WI38 (cell line): ENCODE data around the gene FYN.

Experiments
- H3K4me3 ChIP-seq: 2 replicates; pipeline ENCODE4 v1.5.1; 2011; ENCODE audit warnings: low read depth, mild to moderate bottlenecking, control low read depth, low read length
- TF ChIP-seq, protein P1 (sequence below): IDR thresholded peaks from 2 replicates; pipeline ENCODE4 v1.5.1; 2012; ENCODE audit warnings: low read depth, mild to moderate bottlenecking, control low read depth, low read length

FYN gene

DNA sequence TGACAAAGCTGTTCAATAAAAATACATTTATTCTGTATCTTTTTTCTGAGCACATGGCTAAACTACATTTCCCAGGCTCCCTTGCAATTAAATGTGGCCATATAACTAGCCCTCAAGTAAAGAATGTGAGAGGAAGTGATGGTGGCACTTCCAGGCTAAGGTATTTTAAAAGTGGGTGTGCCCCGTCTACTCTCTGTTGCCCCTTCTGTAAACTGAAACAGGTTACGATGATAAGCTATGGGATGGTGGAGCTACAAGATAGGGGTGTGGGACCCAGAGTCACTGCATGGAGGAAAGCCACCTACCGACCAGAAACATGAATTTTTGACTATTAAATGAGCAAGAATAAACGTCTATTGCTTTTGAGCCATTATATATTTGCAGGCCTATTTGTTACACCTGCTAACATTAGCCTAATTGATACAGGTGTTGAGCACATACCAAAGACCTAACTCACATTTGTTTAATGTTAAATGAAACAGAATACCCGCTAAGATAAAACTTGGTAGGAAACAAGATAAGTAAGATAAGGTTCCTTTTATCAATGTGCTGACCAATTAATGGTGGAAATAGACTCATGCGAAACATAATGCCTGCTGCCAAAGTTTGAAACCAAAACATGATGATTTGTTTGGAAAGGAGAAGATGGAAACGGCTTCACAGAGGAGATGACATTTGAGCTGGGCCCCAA is 3.1 kb downstream of the FYN start:
- no peak overlapping the region for H3K4me3 ChIP-seq

DNA sequence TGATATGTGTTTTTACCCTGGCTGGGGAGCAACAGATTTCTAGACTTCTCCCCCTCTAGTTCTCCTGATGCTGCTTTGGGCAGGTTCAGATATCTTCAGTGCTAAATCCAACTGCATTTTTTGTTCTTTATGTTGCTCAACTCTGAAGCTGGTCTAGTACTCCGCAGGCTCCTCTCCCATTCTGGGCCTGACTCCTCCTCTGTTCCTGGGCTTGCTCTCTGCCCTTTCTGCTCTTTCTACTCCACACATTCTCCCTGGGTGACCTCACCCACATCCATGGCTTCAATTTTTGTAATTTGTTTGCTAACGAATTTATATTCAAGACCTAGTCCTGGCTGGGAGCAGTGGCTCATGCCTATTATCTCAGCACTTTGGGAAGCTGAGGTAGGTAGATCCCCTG is 6.4 kb downstream of the FYN start:
- no peak overlapping the region for H3K4me3 ChIP-seq
- TF ChIP-seq, protein P1, sequence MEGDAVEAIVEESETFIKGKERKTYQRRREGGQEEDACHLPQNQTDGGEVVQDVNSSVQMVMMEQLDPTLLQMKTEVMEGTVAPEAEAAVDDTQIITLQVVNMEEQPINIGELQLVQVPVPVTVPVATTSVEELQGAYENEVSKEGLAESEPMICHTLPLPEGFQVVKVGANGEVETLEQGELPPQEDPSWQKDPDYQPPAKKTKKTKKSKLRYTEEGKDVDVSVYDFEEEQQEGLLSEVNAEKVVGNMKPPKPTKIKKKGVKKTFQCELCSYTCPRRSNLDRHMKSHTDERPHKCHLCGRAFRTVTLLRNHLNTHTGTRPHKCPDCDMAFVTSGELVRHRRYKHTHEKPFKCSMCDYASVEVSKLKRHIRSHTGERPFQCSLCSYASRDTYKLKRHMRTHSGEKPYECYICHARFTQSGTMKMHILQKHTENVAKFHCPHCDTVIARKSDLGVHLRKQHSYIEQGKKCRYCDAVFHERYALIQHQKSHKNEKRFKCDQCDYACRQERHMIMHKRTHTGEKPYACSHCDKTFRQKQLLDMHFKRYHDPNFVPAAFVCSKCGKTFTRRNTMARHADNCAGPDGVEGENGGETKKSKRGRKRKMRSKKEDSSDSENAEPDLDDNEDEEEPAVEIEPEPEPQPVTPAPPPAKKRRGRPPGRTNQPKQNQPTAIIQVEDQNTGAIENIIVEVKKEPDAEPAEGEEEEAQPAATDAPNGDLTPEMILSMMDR: no peak

More for the DNA sequence above, 3.1 kb downstream of the FYN start:
- TF ChIP-seq, protein P1: no peak

DNA sequence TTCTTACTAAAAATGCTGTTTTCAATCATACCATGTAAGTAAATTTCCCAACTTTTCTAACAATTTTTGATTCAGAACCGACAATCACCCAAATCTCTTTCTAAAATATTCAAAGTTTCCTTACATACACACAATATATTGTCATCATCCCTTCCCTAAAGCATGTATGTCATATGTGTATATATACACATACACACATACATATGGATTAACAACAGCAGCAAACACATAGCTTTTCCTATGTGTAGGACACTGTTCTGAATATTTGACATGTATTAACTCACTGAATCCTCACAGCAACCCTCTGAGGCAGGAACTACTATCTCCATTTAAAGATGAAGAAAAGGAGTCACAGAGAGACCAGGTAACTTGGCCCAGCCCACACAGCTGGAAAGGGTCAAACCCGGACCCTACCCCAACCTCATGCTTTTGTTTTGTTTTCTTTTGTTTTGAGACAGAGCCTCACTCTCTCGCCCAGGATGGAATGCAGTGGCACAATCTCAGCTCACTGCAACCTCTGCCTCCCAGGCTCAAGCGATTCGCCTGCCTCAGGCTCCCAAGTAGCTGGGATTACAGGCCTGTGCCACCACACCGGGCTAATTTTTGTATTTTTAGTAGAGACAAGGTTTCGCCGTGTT is 7.2 kb downstream of the FYN start:
- TF ChIP-seq, protein P1: no peak
- no peak overlapping the region for H3K4me3 ChIP-seq

DNA sequence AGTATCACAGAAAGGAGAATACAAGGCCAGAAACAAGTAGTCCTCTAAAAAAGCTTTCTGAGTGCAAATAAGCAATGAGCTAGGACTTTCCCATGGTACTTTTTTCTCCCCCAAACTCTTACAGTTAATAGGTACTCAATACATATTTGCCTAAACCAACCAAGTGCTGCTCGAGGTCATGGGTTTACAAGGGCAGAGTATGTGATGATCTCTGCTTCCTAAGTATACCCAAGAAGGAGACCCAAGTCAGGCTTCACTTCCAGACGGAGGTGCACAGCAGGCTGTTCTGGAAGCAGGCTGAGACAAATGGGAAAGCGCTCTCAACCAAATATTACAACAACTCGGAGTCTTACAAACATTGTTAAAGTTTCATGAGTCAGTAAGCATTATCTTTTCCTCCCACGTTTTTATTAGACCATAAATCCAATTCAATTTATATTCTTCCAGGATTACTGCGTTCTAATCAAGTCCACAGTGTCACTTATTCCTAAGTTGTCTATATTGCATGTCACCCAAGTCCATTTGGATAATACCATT is 8.1 kb downstream of the FYN start:
- TF ChIP-seq, protein P1: no peak
- H3K4me3 ChIP-seq: no peak overlapping the region

DNA sequence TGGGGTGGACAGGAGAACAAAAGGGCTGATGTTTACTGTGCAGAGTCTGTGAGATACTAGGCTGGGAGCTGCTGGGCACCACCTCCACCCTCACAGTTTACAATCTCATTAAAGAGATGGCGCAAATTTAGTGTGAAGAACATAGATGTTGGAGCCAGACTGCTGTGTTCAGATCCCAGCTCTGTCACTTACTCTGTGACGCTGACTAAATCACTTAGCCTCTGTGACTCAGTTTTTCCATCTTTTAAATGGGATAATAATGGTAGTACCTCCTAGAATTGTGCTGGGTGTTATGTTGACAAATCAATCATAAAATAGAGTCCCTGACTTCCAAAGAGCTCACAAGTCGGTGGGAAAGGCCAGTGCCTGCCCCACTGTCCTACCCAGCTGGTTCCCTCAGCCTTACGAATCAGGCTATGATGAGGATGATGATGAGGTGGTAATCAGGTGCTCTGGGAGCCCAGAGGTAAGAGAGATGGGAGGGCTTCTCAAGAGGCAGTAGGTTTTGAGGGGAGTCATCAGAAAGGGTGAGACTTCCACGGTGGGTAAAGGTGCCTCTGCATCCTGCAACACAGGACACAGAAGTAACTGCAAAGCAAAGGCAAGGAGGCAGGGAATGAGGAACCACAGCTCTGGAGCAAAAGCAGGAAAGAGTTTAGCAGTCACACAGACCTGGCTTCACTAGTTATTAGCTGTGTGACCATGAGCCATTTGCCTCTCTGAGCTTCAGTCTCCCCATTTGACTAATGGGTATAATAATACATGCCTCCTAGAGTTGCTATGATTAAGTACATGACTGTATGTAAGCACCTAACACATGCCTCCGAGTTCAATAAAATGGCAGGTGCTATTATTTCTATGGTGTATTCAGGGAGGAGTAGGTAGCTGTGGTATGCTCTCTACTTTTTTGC is 8.9 kb downstream of the FYN start:
- TF ChIP-seq, protein P1: no peak
- no peak overlapping the region for H3K4me3 ChIP-seq

DNA sequence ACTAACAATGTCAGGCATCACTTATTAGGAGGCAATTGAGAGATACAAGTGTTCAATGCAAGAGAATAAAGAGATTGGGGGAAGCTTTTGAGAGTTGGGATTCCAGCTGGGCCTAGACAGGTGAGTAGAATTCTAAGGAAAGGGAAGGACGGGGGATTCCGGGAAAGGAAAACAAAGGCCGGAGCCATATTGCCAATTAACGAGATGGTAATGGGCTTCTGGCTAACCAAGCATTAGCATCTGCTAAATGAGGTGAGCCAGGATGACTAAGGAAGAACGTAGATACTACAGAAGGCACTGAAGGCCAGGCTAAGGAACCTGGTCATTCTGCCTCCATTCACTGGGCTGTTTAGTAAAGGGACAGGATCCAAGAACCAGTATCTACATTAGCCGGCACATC is 10.5 kb downstream of the FYN start:
- TF ChIP-seq, protein P1: no peak

More for the DNA sequence above, 10.5 kb downstream of the FYN start:
- H3K4me3 ChIP-seq: no peak overlapping the region
